Measurements from ENCODE around the gene ZNF536.
"Not testable (repeated sequence)": the region's sequence is repeated elsewhere in the genome, so short reads cannot be mapped to it uniquely, and the experiment has no call there.

ZNF536 gene

DNA sequence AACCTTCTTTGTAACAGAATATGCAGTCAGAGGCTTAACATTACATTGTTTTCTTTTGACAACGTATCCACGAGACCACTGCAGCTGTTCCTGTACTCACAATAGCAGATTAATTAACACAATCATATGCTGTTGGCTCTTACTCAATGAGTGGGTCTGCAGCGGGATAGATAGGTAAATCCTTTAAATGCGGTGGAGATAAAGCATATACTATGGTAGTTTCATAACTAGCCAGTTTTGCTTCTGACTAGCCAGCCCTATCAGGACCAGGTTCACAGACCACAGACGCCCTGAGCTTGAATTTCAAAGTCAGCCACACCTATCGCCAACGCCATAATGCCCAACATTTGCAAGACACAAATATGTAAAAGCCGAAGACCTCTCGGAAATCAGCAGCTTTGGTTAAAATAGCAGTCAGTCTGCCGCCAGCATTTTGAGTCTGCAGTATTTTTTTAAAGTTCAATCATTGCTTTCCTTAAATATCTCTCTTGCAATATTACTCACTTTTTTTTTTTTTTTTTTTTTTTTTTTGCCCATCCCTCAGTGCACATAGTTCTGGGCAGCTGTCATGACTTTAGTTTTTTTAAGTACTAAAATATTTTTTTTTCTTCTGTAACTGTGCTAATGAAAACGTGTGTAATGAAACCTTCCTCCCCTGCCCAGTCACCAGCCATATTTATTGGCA is 120.5 kb downstream of the ZNF536 start:
- Mint-ChIP-seq H3K9me3 (no peaks in the 10 kb centered on the region), H3K4me1 (ENCODE audit: low read depth) (no peaks in the 10 kb centered on the region), H3K27me3 (peaks cover 25% of the 10 kb centered on the region), H3K4me3 (no peak overlapping the region), H3K36me3 (ENCODE audit: low read depth) (no peaks in the 10 kb centered on the region), H3K27ac (no peak overlapping the region)
- DNase-seq: no peak

- no peak overlapping the region for H3K4me3 Mint-ChIP-seq
- no peaks in the 10 kb centered on the region for H3K4me1 Mint-ChIP-seq (ENCODE audit: low read depth)
- H3K27ac Mint-ChIP-seq: no peak overlapping the region
- no peak for DNase-seq
- H3K9me3 Mint-ChIP-seq: no peaks in the 10 kb centered on the region
- H3K36me3 Mint-ChIP-seq (ENCODE audit: low read depth): no peaks in the 10 kb centered on the region
- peaks cover 15% of the 10 kb centered on the region for H3K27me3 Mint-ChIP-seq
Measured at GRCh38 chr19:30497034-30497433, 124.8 kb downstream of the ZNF536 start.

DNA sequence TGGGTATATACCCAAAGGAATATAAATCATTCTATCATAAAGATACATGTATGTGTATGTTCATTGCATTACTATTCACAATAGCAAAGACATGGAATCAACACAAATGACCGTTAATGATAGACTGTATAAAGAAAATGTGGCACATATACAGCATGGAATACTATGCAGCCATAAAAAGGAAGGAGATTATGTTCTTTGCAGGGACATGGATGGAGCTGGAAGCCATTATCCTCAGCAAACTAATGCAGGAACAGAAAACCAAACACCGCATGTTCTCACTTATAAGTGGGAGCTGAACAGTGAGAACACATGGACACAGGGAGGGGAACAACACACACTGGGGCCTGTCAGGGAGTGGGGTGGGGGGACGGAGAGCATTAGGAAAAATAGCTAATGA is 125.9 kb downstream of the ZNF536 start:
- H3K27me3 Mint-ChIP-seq: peaks cover 16% of the 10 kb centered on the region
- H3K9me3 Mint-ChIP-seq, H3K27ac Mint-ChIP-seq: not testable (repeated sequence)

GRCh38 chr19:30498707-30499106 is 126.5 kb downstream of the ZNF536 start:
- no peaks in the 10 kb centered on the region for H3K4me1 Mint-ChIP-seq (ENCODE audit: low read depth)
- no peak overlapping the region for H3K27ac Mint-ChIP-seq
- H3K27me3 Mint-ChIP-seq: peaks cover 13% of the 10 kb centered on the region
- H3K4me3 Mint-ChIP-seq: no peak overlapping the region
- H3K9me3 Mint-ChIP-seq: no peaks in the 10 kb centered on the region
- no peaks in the 10 kb centered on the region for H3K36me3 Mint-ChIP-seq (ENCODE audit: low read depth)
- DNase-seq: no peak

More for the DNA sequence above, 125.9 kb downstream of the ZNF536 start:
- not testable (repeated sequence) for H3K4me3 Mint-ChIP-seq; H3K4me1 Mint-ChIP-seq (ENCODE audit: low read depth); H3K36me3 Mint-ChIP-seq (ENCODE audit: low read depth); DNase-seq

DNA sequence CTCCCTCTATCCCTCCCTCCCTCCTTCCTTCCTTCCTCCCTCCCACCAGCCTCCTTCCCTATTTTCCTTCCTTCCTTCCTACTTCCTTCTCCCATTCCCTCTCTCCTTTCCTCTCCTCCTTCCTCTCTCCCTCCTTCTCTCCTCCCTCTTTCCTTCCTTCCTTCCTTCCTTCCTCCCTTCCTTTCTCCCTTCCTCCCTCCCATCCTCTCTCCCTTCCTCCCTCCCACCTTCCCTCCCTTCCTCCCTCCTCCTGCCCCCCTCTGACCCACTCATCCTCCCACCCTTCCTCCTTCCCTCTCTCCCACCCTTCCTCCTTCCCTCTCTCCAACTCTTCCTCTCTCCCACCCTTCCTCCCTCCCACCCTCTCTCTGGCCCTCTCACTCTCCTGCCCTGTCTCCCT is 132.1 kb downstream of the ZNF536 start:
- H3K9me3 Mint-ChIP-seq: no peaks in the 10 kb centered on the region
- DNase-seq: no peak
- no peak overlapping the region for H3K27ac Mint-ChIP-seq
- H3K36me3 Mint-ChIP-seq (ENCODE audit: low read depth): no peaks in the 10 kb centered on the region
- H3K27me3 Mint-ChIP-seq: peaks cover 14% of the 10 kb centered on the region
- H3K4me3 Mint-ChIP-seq: no peak overlapping the region
- no peaks in the 10 kb centered on the region for H3K4me1 Mint-ChIP-seq (ENCODE audit: low read depth)

DNA sequence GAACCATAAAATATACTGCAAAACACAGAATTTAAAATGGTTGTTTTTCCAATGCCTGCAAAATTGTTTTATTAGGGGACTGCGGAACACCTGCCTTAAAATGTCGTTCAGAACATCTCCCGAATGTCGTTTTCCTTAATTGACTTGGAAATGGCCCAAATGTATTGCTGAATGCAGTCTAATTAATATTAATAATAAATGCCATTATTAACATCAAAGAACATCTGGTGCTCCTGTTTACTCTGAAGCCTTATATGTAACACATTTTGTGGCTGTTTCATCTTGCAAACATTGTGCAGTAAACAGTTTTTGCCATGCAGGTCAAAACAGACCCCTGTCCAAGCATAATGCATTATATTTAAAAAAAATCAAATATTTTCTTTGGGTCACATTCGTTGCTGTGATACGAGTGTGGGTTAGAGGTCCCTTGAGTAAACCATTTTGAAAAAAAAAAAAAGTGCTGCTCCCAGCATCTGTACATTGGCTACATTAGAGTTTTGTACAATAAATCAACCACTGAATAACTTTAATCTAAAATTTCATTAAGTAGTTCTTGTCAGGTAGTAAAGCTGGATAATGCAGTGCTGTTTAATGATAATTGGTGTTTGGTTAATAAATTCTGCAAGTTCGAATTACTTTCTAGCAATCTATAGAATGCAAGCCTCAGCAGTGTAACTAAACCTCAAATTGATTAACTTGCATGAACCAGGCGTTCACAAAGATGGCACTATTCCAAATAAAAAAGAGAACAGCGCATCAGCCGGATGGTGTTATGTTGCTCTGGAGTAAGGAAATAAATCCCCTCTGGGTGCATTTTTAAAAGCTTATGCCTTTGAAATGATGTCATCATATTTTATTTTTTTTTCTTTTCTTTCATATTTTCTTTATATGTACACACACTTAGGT is 140.2 kb downstream of the ZNF536 start:
- Mint-ChIP-seq H3K4me1 (ENCODE audit: low read depth) (no peaks in the 10 kb centered on the region), H3K36me3 (ENCODE audit: low read depth) (no peaks in the 10 kb centered on the region), H3K27ac (no peak overlapping the region), H3K4me3 (no peak overlapping the region), H3K9me3 (no peaks in the 10 kb centered on the region), H3K27me3 (peaks cover 5% of the 10 kb centered on the region)
- no peak for DNase-seq

DNA sequence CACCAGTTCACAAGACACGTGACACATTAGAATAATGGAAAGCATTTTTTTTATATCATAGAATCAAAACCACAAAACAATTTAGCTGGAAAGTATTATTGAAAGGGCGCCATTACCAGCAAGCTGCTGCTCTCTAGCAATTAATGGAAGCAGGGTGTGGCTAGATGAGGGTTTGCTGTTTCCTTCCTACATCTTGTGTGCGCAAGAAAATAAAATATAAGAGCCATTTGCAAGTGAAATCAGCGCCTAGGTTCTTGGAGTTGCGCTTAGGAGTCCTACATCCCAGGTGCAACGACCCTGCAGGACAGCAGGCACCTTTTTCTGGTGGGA is 140.9 kb downstream of the ZNF536 start:
- Mint-ChIP-seq H3K4me1 (ENCODE audit: low read depth) (no peaks in the 10 kb centered on the region), H3K4me3 (no peak overlapping the region), H3K9me3 (no peaks in the 10 kb centered on the region), H3K36me3 (ENCODE audit: low read depth) (no peaks in the 10 kb centered on the region), H3K27ac (no peak overlapping the region), H3K27me3 (peaks cover 3% of the 10 kb centered on the region)
- DNase-seq: no peak

DNA sequence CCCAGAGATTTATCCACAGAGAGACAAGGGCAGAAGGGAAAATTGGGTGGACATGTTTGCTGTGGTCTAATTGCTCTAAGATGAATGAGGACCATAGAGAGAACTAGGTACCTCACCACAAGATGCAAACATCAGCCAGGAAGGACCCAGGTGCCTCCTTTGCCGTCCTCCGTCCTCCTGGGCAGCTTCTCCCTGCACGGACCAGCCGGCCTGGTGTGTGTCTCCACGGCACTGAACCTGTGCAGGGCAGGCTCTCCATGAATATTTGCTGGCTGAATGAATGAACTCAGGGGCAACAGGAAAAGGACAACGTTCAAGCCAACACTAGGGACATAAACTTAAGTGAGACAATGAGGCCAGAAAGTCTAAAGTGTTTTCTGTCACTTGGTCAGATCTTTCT is 143.9 kb downstream of the ZNF536 start:
- Mint-ChIP-seq H3K4me3 (no peak overlapping the region), H3K27ac (no peak overlapping the region), H3K4me1 (ENCODE audit: low read depth) (no peaks in the 10 kb centered on the region), H3K27me3 (no peaks in the 10 kb centered on the region), H3K36me3 (ENCODE audit: low read depth) (no peaks in the 10 kb centered on the region), H3K9me3 (no peaks in the 10 kb centered on the region)
- DNase-seq: no peak

DNA sequence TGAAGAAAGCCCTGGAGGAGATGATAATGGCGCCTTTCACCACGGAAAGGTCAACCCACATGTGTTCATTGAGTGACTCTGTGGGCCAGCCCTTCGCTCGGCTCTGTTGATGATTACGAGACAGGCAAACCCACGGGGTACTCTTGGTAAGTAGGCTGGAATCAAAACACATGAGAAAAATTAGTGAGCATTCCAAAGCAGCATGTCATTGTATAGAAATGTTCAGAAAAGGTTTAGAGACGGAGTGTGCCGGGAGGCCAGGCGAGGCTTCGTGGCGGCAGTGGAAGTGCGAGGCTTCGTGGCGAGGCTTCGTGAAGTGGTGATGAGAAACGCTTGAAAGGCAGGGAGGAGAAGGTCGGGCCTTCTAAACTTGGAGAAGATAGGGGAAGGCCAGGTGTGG is 144.3 kb downstream of the ZNF536 start:
- no peaks in the 10 kb centered on the region for H3K27me3 Mint-ChIP-seq
- no peaks in the 10 kb centered on the region for H3K4me1 Mint-ChIP-seq (ENCODE audit: low read depth)
- no peak for DNase-seq
- H3K4me3 Mint-ChIP-seq: no peak overlapping the region
- no peaks in the 10 kb centered on the region for H3K36me3 Mint-ChIP-seq (ENCODE audit: low read depth)
- no peak overlapping the region for H3K27ac Mint-ChIP-seq
- no peaks in the 10 kb centered on the region for H3K9me3 Mint-ChIP-seq

DNA sequence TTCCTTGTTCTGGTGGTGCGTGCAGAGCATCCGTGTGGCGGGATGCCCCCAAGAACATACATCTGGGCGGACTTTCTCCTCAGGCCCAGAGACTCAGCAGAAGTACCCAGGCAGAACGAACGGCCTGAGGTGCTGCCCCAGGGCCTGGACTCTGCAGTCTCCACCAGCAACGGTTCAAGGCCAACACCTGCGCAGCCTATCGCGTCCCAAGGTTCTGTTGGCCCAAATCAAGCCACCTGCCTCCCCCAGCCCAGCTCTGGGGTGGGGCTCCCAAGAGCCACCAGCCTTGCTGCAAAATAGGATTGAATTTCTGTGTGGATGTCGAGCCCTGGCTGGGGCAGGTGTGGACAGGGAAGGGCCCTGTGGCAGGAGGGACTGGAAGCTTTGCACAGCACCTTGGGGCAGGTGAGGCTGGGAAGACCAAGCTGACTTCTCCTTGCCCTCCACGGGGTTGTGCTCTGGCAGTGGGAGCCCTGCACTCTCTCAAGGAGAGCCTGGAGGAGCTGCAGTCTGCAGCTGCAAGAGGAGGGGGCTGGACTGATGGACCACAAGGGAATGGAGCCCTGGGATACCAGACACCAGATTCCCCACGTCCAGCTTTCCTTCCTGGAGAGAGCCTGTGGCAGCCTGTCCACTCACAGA is 146.9 kb downstream of the ZNF536 start:
- Mint-ChIP-seq H3K27ac (no peak overlapping the region), H3K4me1 (ENCODE audit: low read depth) (no peaks in the 10 kb centered on the region), H3K27me3 (no peaks in the 10 kb centered on the region), H3K36me3 (ENCODE audit: low read depth) (no peaks in the 10 kb centered on the region), H3K4me3 (no peak overlapping the region), H3K9me3 (no peaks in the 10 kb centered on the region)
- DNase-seq: no peak

DNA sequence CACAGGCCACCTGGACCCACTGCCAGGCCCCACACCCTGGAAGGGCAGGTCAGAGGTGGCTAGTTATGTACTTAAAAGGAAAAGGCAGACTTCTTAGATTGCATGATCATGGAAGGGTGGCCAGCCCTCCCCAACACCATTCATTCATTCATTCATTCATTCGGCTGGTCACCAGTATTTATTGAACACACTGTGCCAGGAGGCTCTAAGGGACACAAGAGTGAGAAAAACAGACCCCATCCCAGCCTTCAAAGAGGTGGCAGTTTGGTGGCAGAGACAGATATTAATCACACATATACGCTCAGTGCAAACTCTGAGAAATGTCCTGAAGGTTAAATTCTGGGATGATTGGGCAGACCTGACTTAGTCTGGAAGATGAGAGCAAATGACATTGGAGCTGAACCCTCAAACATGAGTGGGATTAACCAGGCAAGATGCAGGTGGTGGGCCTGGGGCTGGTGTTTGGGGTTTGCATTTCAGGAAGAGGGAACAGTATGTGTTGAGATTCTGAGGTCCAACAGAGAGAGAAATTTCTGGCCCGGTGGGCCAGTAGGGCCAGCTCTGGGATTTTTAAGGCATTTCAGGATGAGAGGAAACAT is 147.5 kb downstream of the ZNF536 start:
- Mint-ChIP-seq H3K27me3 (no peaks in the 10 kb centered on the region), H3K4me3 (no peak overlapping the region), H3K36me3 (ENCODE audit: low read depth) (no peaks in the 10 kb centered on the region), H3K27ac (no peak overlapping the region), H3K4me1 (ENCODE audit: low read depth) (no peaks in the 10 kb centered on the region), H3K9me3 (no peaks in the 10 kb centered on the region)
- no peak for DNase-seq

DNA sequence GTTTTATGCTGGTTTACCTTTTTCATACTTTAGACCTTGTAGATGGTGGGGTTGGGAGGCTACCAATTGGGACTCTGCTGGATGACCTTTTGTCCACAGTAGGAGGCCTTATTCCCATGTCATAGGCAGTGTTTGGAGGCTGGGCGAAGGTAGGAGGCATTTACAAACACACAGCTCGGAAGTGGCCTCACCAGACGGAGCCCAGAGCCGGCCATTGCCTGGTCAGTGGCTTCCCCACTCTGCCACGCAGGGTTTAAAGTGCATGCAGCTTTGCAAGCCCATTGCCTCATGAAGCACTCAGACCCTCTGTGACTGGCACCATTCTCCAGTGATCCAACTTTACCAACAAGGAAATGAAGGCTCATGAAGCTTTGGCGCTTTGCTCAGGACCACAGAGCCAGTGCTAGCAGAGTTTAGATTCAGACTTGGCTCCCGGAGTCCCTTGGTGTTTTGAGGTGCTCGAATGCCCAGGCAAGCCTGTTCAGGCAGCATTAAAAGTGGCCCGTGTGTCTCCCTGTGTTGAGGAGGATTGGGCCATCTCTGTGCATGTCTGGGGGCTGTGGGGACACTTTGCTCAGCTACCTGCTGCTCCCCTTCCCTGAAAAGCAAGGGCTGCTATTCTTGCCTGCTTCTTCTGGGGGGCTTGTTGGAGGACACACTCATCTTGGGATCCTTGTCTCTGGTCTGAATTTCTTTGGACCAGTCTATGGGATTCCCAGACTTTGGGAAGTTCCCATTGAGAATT is 148.7 kb downstream of the ZNF536 start:
- H3K9me3 Mint-ChIP-seq: no peaks in the 10 kb centered on the region
- no peaks in the 10 kb centered on the region for H3K4me1 Mint-ChIP-seq (ENCODE audit: low read depth)
- H3K27ac Mint-ChIP-seq: no peak overlapping the region
- no peaks in the 10 kb centered on the region for H3K36me3 Mint-ChIP-seq (ENCODE audit: low read depth)
- DNase-seq: no peak
- H3K4me3 Mint-ChIP-seq: no peak overlapping the region
- no peaks in the 10 kb centered on the region for H3K27me3 Mint-ChIP-seq

- Mint-ChIP-seq H3K4me1 (ENCODE audit: low read depth) (no peaks in the 10 kb centered on the region), H3K4me3 (no peak overlapping the region), H3K27me3 (no peaks in the 10 kb centered on the region), H3K9me3 (no peaks in the 10 kb centered on the region), H3K36me3 (ENCODE audit: low read depth) (no peaks in the 10 kb centered on the region), H3K27ac (no peak overlapping the region)
- DNase-seq: no peak
Measured at GRCh38 chr19:30521937-30522336, 149.8 kb downstream of the ZNF536 start.

DNA sequence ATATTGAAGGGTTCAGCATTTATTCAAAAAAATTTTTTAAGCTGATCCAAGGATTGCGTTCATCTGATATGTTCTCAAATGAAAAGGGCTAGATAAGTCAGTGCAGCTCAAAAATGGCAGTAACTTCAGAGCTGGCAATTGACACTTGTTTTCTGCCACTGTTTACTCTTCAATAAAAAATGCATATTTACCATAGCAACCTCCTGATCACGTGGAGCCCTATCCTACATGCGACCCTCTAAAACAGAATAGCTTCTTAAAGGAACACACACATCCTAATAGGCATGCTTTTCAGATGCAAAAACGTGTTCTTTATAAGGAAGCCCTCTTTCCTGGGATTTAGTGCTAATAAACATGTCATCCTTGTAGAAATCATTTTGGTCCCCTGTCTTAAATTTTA is 150.2 kb downstream of the ZNF536 start:
- no peak for DNase-seq
- no peak overlapping the region for H3K27ac Mint-ChIP-seq
- H3K27me3 Mint-ChIP-seq: no peaks in the 10 kb centered on the region
- no peak overlapping the region for H3K4me3 Mint-ChIP-seq
- H3K9me3 Mint-ChIP-seq: no peaks in the 10 kb centered on the region
- no peaks in the 10 kb centered on the region for H3K36me3 Mint-ChIP-seq (ENCODE audit: low read depth)
- no peaks in the 10 kb centered on the region for H3K4me1 Mint-ChIP-seq (ENCODE audit: low read depth)

Data from activated T-cell treated with anti-CD3 and anti-CD28 coated beads, Interleukin-2, amount 50 U/mL, for 24 hours (primary cell).